HG03066 (cell line): Measurements from ENCODE around the gene SZT2.

Source experiments
- ATAC-seq: cut with Tn5 transposase; IDR thresholded peaks from one replicate; pipeline ENCODE4 v1.9.1; 2021; ENCODE audit warnings: low read depth; ENCODE audit not compliant: unreplicated experiment

The SZT2 gene

DNA sequence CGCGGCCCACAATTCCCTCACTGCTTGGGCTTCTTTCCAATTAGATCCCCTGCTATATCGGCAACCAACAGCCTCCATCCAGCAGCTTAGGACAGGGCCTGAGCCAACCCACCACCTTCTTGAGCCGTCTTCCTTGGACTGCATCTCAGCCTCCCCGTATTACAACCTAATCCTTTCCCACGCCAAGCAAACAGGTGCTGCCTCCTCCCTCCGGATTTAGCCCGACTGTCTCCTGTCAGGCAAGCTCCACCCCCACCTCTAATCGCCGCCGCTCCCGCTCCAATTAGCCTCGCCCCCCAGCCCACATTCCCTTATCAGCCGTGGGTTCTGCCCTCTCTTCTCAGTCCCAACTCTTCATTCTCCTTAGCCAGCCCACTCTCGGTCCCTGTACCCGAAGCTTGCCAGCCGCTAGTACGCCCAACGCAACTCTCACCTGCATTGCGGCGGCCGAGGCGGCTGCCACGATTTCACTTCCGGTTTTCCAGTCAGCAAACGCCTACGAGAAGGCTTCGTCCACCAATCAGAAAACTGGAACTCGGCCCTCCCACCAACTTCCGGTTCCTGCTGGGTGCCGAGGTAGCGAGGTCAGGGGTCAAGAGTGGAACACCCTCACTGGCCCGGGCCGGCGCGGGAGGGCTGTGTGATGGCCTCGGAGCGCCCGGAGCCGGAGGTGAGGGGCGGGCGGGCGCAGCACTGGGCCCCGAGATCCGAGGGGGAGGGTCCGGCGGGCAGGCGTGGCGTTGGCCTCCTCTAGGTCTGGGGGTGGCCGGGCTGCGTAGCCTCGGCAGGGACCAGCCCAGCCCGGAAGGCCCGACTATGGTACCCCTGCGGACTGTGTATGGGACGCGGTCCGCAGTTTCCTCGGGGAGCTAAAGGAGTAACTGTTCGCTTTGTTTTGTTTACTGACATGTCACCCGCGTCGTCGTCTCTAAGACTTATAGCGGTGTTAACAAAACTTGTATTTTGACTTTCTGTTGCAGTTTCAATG is at the start of gene SZT2, which contains the start of gene MED8:
SZT2 (plus strand) TSS at position 574 of the 988 bp plus-strand sequence; CDS start at position 644, 70 bp downstream.
MED8 (minus strand) TSS at position 475 of the 988 bp plus-strand sequence; CDS start at position 439, 36 bp downstream.
- ATAC-seq, result peak; percentile 88

DNA sequence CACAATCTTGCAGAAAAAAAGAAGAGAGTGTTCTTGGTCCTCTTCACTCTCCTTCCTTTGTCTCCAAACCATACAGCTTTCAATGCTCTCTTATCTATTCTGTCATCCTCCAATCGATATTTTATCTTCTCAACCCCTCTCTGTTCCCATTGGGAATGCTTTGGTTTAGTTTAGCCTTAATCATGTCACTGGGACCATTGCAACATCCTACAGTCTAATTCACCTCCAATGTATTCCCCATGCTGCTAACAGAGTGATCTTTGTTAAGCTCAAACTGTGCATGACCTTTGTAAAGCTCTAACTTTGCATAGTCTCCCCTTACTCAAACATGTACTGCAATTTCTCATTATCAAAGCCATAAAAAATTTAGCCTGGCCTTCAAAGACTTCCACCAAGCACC is 49.1 kb upstream of the SZT2 start:
- no peak for ATAC-seq

- no peak for ATAC-seq
Observed at GRCh38 chr1:43344267-43344850, 45.3 kb upstream of the SZT2 start.

DNA sequence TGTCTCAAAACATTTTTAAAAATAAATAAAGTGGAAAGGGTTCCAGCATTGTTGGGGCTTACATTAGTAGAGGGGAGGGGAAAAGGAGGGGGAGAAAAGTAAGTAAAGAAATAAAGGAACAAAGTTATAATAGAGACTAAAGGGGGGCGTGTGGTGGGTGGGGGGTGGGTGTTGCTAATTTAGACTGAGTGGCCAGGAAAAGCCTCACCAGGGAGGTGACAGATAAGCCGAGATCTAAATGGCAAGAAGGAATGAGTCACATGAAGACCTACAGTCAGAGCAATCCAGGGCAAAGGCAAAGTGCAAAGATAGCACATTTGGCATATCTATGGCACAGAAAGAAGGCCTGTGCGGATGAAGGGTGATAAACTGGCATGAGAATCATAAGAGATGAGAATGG is 44.6 kb upstream of the SZT2 start:
- no peak for ATAC-seq

DNA sequence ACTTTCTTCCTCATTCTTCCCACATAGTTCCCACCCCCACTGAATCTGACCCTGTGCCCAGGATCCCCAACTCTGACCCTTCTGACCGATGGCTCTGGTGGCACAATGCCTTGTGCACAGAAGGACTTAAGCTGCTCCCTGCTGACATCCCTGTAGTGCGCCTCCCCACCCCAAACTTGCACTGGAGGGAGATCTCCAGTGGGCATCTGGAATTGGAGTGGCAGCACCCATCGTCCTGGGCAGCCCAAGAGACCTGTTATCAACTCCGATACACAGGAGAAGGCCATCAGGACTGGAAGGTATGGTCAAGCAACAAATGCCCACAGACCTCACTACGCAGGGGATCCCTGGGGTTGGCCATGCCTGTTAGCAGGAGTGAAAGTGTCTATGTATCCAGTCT is 43.1 kb upstream of the SZT2 start:
- ATAC-seq, result no peak

GRCh38 chr1:43348343-43348808 is 41.3 kb upstream of the SZT2 start:
- ATAC-seq, result no peak

- ATAC-seq, result peak; percentile 90
Observed at GRCh38 chr1:43348809-43349593, 40.7 kb upstream of the SZT2 start.

GRCh38 chr1:43349594-43350306 is 39.9 kb upstream of the SZT2 start:
- no peak for ATAC-seq

DNA sequence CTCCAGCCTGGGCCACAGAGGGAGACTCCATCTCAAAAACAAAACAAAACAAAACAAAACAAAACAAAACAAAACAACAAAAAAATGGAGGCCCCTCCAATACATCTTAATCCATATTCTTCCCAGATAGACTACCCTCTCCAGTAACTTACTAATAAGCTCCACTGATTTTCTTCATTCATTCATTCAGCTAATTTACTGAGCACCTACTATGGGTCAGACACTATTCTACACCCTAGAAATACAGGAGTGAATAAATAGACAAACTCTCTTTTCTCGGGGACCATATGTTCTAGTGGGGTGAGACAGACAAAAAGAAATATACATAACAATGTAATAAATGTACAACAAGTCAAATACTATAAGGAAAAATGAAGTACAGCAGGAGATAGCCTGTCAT is 38.7 kb upstream of the SZT2 start:
- ATAC-seq, result no peak

DNA sequence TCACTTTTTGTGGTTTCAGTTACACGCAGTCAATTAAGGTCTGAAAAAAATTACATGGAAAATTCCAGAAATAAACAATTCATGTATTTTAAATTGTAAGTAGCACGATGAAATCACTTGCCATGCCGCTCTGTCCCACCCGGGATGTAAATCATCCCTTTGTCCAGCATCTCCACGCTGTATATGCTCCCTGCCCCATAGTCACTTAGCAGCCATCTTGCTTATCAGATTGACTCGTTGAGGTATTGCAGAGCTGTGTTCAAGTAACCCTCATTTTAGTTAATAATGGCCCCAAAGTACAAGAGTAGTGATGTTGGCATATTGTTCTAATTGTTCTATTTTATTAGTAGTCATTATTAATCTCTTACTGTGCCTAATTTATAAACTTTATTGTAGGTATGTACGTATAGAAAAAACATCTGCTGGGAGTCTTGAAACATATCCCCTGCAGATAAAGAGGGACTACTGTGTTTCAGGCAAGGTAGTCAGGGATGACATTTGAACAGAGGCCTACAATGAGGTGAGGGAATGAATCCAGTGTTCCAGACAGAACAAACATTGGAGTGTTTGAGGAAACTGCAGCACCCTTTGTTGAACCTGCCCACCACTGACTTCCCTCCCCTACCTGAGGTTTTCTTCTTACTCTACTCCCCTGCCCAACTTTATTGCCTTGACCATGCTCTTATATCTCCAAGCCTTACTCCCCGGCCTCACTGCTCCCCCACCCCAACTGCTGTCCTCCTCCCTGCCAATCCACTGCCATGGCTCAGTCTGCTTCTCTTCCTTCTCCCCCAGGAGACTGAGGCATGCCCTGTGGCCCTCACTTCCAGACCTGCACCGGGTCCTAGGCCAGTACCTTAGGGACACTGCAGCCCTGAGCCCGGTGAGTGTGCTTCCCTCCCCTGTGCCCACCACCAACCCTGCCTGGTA is 38.0 kb upstream of the SZT2 start:
- no peak for ATAC-seq

DNA sequence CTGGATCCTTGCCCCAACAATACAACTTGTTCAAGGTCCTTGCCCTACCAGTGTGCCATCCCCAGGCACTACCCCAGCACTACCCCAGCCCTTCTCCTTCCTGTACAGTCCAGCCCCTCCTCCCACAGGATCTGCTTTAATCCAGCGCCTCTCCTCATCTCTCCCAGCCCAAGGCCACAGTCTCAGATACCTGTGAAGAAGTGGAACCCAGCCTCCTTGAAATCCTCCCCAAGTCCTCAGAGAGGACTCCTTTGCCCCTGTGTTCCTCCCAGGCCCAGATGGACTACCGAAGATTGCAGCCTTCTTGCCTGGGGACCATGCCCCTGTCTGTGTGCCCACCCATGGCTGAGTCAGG is 37.4 kb upstream of the SZT2 start:
- no peak for ATAC-seq

GRCh38 chr1:43352881-43353280 is 36.8 kb upstream of the SZT2 start:
- no peak for ATAC-seq

DNA sequence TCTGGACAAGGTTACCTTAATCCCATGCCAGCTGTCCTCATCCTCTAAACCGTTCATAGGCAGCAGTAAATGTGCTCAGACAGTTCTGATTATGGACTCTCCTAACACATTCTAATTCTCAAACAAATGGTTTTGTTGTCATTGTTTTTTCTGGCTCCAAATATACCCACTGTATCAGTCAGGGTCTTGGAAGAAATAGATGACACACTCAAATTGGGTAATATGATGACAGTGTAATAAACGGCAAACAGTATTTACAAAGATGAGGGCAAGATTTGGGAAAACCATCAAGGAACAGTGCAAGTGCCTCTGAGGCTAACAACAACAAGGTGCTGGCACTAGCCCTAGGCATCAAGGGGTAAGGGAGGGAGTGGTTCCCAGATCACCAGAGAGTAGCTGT is 35.2 kb upstream of the SZT2 start:
- no peak for ATAC-seq

DNA sequence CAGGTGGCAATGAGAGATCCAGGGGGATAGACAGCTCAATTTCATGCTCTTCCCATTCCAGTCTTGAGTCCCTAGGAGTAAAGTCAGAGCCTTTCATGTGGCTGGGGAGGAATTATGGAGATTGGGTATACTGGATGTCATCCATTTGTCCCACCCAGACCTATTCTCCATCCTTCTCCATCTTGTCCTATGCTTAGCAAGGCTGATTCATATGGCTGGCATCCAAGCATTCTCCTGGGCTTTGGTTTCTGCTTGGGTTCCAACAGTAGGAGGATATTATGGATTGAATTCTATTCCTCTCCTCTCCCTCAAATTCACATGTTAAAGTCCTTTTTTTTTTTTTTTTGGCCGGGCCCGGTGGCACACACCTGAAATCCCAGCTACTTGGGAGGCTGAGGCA is 34.8 kb upstream of the SZT2 start:
- no peak for ATAC-seq

- ATAC-seq, result no peak
Observed at GRCh38 chr1:43357251-43357650, 32.4 kb upstream of the SZT2 start.

GRCh38 chr1:43358121-43358745 is 31.5 kb upstream of the SZT2 start:
- no peak for ATAC-seq

DNA sequence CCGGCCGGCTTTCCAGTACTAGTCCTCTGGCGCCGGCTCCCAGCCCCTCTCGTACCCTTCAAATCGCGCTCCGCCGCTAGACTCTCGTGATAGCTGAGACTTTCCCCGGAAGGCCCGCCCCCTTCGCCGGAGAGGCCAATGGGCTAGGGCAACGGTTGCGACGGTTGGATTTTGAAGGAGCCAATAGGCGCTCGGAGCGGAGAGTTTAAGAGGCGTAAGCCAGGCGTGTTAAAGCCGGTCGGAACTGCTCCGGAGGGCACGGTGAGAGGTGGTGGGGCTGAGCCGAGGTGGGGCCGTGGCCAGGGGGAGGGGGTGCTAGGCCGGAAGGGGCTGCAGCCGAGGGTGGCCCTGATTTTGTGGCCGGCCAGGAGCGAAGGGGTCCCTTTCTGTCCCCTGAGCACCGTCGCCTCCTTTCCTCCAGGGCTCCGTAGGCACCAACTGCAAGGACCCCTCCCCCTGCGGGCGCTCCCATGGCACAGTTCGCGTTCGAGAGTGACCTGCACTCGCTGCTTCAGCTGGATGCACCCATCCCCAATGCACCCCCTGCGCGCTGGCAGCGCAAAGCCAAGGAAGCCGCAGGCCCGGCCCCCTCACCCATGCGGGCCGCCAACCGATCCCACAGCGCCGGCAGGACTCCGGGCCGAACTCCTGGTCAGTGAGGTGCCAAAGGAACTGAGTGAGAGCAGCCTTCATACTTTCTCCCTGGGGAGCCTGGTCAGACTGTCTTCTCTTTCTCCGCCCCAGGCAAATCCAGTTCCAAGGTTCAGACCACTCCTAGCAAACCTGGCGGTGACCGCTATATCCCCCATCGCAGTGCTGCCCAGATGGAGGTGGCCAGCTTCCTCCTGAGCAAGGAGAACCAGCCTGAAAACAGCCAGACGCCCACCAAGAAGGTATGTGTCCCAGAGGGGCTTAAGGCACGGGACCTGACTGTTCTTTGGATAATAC is 30.7 kb upstream of the SZT2 start, which contains the start of gene CDC20:
CDC20 (plus strand) TSS at position 236 of the 948 bp plus-strand sequence; CDS start at position 471, 235 bp downstream.
- peak; percentile 95 for ATAC-seq

GRCh38 chr1:43359696-43360095 is 30.0 kb upstream of the SZT2 start:
- ATAC-seq, result no peak
